CD4-positive, alpha-beta T cell treated with Interleukin-2 at 100 ng/mL for 4 hours (primary cell): Measurements from ENCODE around the gene DMWD.

ENCODE experiments used
- DNase-seq: peaks from one replicate; pipeline ENCODE4 v3.0.0-alpha.2; 2020; ENCODE audit warnings: low spot score

DMWD gene, protein sequence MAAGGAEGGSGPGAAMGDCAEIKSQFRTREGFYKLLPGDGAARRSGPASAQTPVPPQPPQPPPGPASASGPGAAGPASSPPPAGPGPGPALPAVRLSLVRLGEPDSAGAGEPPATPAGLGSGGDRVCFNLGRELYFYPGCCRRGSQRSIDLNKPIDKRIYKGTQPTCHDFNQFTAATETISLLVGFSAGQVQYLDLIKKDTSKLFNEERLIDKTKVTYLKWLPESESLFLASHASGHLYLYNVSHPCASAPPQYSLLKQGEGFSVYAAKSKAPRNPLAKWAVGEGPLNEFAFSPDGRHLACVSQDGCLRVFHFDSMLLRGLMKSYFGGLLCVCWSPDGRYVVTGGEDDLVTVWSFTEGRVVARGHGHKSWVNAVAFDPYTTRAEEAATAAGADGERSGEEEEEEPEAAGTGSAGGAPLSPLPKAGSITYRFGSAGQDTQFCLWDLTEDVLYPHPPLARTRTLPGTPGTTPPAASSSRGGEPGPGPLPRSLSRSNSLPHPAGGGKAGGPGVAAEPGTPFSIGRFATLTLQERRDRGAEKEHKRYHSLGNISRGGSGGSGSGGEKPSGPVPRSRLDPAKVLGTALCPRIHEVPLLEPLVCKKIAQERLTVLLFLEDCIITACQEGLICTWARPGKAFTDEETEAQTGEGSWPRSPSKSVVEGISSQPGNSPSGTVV

DNA sequence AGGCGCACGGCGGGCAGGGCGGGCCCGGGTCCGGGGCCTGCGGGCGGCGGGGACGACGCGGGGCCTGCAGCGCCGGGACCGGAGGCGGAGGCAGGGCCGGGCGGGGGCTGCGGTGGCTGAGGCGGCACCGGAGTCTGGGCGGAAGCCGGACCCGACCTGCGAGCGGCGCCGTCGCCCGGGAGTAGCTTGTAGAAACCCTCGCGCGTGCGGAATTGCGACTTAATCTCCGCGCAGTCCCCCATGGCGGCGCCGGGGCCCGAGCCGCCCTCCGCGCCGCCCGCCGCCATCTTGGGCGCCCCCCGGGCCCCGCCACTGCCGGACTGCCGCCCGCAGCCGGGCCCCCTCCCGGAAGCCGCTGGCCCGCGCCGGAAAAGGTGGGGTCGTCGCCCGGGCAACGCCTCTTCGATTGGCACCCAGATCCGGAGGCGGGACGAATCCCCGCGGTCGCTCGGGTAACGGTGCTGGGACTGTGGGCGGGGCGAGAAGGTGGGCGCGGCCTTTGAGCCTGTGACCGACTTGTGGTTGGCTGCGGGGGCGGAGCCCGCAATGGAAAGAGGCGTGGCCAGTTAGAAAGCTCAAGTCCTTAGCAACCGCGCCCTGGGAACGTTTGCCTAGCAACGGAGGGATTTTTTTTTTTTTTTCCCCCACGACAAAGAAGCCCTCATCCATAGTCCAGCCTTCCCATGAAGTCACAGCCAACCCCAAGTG lies at the start of gene DMWD:
DMWD (minus strand) TSS at position 376 of the 708 bp plus-strand sequence; CDS start at position 287, 89 bp downstream.
- DNase-seq = peak; percentile 99

DNA sequence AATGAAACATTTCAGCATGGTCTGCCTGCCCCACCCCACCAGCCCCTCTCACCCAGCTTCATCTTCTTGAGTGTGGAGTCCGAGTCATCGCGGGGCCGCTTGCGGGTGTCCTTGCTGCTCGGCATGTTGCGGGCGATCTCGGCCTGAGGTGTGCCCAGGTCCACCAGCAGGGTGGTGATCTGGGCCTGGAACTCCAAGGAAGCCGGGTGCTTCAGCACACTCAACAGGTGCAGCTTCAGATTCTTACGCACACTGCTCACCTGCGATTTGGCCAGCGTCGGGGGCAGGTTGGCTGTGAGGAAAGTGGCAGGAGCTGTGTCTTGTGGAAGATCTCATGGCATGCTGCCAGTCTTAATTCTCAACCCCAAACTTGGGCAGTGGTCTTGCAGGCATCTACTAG lies 49.6 kb upstream of the DMWD start:
- DNase-seq = no peak

DNA sequence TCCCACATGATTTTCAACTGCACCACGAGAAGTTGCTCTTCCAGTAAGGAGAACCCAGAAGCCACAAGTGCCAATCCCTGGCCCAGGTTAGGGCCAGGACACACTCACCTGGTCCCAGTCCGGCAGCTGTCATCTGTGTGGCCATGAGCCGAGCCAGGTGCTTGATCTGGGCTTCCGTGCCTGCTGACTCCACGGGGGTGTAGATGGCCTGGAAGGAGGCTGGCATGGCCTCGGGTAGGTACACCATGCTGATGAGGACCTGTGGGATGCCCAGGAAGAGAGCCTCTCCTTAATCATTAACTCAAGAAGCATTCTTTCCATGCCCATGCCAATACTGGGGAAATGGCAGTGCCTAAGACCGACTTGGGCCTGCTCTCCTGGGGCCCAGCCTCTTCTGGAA lies 42.3 kb upstream of the DMWD start:
- DNase-seq = no peak

DNA sequence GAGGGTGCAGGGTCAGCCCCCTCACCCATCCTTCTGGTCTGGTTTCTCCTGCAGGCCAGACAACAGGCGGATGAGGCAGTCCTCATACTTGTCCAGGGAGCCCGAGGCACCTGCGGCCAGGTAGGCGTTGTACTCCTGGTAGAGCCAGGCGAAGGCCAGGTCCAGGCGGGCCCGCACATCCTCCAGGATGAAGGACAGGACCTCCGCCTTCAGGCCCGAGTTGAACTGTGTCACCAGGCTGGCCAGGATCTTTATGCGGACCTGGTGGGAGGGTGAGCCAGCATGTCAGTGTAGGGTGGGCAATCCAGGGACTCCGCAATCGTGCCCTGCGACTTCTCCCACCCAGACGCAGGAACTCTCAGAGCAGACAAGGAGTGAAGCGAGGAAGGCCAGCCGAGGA lies 36.3 kb upstream of the DMWD start:
- DNase-seq = no peak

DNA sequence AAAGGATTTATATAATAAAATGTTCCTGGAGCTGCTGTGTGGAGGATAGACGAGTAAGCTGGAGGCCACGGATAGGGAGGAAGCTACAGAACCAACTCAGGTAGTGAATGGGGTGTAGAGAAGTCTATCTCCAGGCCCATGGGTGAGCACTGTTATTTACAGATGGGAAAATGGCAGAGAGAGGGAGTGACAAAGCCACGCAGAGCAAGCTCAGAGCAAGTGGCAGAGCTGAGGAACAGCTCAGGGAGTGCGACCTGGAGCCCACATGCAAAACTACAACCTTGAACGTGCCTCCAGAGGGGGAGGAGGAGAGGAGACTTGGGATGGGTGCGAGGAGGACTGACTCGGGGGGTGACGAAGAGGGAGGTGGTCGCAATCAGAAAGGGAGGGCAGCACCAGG lies 35.9 kb upstream of the DMWD start:
- no peak for DNase-seq

DNA sequence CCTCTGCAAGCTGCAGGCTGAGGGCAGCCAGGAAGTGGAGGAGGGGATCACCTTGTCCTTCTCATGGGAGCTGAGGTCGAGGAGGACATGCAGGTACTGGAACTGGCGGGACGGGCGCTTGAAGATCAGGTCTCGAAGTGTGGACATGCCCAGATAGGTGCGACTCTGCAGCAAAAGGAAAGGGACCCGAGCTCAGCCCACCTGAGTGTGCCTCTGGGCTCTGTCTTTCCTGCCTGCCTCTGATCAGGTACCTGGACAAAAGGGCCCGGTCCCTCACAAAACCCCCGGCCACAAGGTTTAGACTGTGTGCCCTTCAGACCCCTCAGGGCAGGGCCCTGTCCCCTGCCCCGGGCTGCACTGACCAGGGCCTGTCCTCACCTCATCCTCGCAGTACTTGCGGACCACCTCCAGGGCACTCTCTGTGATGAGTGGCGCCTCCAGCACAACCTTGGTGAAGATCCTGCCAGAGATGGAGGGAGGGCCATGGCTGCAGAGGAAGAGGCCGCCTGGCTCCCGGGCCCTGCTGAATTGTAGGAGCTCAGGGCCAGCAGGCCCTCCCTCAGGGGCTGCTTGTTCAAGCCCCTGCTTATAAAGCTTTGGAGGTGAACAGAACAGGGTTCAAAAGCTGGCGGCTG lies 34.9 kb upstream of the DMWD start:
- DNase-seq = no peak

DNA sequence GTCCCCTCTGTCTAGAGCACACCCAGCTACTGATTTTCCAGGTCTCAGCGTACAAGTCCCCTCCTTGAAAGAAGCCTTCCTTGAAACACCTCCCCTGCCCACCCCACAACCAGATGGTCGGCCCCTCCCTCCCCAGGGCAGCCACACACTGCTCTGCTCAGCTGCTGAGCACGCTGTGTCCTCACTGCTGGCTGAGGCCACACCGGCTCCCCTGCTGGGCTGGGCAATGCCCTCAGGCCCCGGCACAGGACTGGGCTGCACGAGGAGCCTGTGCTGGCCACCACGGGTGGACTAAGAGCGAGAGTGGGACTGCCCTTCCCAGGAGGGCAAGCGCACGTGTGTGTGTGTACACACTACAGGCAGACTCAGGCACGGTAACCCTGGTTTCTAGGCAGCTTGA lies 34.3 kb upstream of the DMWD start:
- no peak for DNase-seq

DNA sequence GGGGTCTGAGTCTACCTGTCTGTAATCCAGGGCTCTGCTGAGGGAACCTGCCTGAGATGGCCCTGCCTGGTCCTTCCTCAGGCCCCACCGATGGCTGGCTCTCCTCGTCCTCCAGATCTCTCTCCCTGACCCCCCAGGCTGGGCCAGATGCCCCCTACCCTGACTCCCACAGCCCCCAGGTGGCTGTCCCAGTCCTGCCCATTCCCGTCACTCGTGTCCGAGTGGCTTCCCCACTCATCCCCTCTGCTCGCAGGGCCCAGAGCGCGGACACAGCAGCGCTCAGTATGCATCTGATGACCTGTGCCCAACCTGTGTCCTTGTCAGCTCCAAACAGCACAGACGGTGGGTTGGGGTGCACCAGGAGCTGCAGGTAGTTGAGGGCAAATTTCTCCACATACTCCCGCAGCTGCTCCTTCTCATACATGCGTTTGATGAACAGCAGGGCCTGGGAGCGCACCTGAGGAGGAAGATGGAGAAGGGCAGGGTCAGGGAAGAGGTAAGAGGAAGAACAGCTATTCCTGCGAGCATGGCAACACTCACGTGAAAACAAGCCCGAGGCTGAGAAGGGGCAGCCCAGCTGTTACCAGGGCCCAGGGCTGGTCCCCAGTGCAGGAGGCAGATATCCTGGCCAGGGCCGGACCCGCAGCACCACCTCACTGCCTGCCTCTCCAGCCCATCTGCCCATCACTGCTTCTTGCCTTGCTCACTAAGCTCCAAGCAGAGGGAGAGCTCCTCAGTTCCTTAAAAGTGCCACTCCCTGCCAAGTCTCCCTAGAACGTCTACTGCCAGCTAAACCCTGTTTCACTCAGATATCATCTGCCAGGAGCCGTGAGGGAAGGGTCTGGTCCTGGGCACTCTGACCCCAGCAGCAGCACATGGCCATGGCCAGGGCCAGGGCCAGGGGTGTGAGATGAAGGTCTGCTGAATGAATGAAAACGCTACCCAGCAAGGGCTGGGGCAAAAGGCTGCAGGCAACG lies 33.6 kb upstream of the DMWD start:
- DNase-seq = no peak

DNA sequence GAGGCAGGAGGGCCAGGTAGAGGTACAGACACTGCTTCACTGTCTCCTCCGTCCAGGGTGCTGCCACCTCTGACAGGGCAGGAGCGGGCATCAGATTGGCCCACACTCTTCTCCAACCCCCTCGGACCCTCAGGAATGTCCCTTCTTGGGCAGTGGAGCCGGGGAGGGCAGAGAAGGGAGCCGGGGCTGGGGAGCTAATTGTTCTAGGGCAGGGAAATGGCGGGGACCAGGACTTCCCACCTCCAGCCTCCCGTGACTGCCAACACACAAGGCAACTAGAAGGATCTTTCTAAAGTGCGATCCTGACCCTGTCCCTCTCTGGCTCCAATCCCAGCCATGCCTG lies 32.6 kb upstream of the DMWD start:
- no peak for DNase-seq

DNA sequence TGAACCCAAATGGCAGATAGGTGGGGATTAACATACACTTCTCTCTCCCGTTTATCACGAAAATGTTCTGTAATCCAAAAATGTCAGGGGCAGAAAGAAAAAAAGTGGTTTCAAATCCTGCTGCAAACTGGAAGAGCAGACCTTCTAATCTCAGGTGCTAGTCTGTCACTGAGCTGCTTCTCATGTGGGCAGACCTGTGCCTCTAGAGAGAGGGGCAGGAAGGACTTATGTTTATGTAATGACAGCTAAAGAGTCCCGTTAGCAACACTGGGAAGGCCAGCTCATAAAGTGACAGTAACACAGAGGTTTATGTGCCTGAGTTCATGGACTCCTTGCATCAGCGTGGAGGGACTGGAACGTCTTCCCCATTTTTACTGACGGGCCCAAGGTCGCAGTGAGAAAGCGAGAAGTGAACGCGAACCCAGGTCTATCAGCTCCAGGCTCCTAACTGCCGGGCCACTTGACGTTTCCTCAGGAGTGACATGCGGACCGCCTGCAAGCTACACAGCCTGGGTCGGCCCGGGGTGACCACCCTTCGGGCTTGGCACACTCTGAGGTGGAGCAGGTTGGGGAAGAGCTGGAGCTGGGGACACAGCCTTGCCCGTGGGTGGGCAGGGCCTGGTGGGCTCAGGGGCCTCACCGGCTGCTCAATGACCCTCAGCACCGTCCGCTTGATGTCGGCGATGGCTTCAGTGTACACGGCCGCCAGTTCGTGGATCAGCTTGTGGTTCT lies 32.1 kb upstream of the DMWD start:
- DNase-seq = no peak

DNA sequence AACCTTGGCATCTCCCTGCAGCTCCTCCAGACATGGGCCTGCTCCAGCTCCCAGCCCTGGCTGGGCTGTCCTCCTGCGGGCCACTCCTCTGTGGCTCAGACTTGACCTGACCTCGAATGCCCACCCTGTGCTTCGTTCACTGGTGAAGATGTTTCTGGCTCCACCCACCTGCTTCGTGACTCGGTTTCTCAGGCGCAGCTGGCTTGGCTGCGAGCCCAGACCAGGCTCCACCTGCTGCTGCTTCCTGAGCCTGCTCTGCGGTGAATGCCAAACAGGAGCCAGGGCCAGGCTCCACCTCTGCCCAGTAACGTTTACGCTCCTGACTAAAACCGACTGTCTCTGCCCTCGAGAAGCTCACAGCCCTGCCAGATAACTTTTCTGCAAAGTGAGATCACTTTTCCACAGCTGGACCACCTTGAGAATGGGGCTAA lies 31.4 kb upstream of the DMWD start:
- no peak for DNase-seq

DNA sequence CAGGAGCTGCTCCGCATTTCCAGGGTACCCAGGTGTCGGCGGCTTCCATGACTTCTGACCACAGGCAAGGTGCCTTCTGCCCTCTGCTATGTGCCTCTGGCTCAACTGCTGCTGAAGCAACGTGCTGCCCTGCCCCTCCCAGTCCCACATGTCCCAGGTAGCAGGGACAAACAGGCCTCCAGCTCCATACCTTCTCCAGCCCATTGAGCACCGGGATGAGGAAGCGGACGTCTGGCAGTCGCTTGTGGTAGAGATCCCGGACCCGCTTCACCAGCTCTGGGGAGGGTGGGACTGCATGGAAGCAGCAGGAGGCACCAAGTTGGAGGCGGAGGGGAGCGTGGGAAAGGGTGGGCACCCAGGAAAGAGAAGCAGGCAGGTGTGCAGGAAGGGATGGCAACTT lies 30.5 kb upstream of the DMWD start:
- DNase-seq = no peak

DNA sequence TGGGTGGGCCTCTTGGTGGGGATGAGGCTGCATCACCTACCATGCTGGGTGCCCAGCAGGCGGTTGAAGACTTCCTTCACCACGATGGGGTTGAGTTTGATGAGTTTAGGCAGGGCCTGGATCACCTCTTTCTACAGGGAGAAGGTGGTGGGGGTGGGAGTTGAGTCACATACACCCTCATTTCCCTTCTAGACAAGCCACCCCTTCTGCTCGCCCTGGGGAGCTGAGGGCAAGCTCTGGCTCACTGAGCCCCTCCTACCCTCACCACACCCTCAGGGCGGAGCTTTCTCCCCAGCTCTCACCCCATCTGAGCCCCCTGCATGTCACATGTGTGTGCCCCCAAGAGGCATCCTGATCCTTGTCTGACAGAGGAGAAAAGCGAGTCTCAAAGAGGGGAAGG lies 30.1 kb upstream of the DMWD start:
- DNase-seq = no peak

DNA sequence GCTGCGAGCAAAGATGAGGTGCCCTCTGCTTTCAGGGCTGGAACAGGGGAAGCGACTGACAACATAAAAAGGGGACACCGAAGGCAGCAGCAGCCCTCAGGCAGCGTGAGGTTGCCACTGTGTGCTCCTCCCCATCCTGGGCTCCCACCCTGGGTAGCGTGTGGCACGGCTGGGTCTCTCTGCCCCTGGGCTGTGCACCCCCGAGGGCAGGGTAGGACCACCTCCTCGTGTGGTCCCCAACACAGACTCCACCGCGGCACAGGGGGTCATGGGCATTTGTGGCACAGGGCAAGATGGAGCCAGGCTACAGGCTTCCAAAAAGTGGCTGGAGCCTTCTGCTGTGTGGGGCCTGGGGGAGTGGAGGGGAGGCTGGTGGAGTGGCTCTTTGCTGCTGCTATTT lies 28.9 kb upstream of the DMWD start:
- DNase-seq = no peak

DNA sequence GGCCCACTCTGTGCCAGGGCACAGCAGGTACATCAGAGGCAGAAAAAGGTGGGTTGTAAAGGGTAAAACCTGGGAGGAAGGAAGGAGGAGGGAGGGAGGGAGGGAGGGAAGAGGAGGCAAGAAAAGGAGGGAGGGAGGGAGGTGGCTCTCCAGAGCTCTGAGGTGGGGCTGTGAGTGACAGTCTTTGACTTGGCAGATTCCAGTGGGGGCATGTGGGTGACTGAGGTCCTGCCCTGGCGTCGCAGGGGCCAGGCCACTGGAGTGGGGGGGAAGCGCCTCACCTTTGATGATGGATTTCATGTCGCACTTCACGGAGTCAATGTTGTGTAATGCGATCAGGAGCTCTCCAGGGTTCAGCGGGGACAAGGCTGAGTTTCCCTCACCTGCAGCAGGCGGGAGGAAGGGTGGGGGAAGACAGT lies 28.5 kb upstream of the DMWD start:
- no peak for DNase-seq

DNA sequence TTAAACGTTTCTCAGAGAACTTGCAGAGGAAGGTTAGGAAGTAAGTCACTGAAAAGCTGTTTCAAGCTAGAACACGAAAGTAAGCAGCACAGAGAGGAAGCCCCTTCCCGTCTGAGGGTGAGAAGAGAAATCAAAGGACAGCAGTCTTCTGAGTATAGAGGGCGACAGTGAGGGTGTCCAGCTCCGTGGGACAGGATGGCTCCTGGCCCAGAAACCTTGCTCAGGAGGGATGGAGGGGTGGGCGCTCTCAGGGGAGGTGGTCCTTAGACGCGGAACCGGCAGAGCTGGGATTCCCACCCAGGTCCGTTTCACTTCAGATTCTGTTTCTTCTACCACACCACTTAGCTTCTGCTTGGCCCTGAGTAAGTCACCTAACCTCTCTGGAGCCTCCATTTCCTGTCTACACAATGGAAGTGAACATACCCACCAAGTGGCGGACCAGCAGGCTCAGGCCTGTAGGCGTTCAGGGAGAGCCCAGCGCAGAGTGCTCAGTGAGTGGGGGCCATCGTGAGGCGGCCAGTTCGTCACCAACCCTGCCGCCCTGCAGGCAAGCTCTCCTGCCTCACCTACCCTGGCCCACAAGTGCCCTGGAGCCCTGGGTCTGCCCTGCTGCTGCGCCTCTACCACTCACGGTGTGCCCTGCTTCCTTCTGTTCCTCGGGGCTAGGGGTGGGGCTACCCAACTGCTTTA lies 27.9 kb upstream of the DMWD start:
- DNase-seq = no peak

DNA sequence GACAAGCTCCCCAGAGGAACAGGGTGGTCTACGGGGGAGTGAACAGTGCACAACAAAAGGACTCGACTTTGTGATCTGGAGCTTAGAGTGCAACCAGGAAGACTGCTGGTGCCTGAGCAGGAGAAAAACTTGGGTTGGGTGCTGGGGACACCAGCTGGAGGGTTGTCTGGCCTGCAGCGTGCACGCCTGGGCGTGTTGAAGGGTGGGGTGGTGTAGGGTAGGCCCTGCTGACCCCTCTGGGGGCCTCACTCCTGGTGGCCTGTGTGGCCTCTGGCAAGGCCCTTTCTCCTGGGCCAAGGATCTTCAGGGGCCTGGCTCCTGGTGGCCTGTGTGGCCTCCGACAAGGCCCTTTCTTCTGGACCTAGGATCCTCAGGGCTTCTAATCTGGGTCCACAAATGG lies 27.1 kb upstream of the DMWD start:
- DNase-seq = no peak

DNA sequence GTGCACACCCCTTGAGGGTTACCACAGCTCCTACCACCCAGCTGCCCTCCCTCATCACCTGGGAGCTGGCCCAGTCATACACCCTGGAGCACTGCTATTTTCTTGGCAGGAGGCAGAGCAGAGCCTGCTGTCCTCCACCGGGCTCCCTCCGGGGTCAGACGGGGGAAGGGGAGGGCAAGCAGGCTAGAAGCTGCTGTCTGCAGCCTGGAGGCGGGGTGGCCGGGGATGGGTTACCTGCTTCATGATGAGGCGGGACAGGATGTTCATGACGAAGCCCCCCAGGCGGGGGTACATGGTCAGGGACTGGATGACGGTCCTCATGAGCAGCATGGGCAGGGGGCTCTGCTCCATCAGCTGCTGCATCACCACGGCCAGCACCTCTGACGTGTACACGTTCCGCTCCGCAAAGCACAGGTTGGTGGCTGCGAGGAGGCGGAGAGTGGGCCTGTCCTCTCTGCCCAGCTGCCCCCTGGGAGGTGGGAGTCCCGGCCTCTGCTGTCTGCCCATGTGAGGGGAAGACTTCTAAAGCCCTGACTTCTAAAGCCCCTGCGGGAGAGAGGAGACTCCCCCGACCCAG lies 25.2 kb upstream of the DMWD start:
- no peak for DNase-seq

DNA sequence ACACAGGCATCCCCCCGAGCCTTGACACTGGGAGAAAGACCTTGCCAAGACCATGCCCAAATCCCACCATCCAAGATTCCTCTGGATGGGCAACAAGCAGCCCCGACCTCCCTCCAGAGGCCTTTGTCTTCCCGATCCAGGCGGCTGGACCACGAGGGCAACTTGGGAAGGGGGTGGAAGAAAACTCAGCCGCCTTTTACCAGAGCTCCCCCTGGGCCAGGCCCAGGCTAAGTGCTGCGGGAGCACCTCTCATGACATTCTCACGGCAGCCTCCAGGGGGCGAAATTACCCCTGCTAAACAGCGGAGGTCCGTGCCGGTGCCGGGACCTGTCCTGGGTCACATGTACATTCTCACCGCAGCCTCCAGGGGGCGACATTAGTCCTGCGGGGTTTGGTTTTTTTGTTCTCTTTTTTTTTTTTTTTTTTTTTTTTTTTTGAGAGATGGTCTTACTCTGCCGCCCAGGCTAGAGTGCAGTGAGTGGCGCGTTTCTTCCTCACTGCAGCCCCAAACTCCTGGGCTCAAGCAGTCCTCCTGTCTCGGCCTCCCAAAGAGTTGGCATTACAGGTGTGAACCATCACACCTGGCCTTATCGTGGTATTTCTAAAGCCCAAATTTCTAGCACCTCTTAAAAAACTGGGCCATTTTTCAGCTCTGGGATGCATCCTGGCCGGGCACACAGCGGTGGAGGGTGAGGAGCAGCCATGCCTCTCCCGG lies 24.5 kb upstream of the DMWD start:
- DNase-seq = peak; percentile 96
